ENCODE data around the gene ACVRL1.

The ACVRL1 gene

GRCh38 chr12:51944608-51945233 lies 37.4 kb downstream of the ACVRL1 start:
- DNase-seq: no peak

GRCh38 chr12:51947246-51947996 lies 40.1 kb downstream of the ACVRL1 start:
- no peak for DNase-seq

DNA sequence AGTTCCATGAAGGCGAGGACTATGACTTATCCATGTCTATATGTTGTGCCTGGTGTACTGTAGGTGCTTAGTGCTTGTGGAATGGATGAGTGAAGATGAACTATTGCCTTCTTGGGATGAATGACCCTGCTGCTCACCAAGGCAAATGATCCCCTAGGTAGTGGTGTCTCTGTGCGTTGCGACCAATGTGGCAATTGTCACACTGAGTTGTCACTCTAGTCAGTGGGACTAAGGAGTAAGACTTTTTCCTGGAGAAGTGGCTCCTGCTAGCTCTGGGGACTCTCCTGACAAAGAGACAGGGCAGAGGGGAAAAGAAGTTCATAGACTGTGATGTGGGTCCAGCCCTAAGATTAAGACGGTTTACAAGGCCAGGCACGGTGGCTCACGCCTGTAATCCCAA lies 40.8 kb downstream of the ACVRL1 start:
- no peak for DNase-seq

DNA sequence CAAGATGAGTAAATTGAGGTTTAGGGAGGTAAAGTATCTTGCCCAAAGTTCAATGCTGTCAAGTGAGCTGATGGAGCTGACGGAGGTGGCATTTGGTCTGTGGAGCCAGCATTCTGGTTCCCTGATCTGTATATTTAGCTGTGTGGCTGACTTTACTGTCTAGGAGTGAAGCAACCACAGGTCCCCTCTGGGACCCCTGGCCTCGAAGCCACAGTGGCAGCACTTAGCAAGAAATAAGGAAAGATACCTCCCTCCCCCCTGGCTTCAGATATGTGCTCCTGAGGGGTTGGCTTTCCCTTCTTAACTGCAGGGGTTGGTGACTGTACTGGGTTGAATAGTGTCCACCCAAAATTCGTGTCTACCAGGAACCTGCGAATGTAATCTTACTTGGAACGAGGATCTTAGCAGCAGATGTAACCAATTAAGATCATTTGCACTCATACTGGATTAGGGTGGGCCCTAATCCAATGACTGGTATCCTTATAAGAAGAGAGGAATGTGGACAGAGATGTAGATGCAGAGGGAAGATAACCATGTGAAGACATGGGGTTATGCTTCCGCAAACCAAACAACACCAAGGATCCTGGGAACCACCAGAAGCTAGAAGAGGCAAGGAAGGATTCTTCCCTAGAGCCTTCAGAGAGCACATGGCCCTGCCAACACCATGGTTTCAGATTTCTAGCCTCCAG lies 42.2 kb downstream of the ACVRL1 start:
- DNase-seq: no peak

DNA sequence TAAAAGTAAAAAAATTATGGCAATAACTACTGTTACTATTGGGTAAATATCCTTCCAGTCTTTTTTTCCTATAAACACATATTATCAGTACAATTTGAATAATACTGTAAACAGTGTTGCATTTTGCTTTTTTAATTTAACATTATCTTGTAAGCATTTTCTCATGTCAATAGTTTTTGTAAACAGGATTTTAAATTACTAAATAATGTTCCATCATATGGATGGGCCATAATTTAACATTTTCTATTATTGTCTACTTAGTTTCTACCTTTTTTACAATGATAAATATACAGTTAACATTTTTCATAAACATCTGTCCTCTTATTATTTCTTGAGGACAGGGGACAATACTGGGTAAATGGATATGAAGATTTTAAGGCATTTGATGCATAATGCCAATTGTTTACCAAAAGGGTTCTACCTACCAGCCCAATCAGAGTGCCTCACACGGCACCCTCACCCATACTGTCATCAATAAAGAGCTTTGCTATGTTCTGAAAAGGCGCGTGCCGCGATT lies 43.4 kb downstream of the ACVRL1 start:
- DNase-seq: no peak

DNA sequence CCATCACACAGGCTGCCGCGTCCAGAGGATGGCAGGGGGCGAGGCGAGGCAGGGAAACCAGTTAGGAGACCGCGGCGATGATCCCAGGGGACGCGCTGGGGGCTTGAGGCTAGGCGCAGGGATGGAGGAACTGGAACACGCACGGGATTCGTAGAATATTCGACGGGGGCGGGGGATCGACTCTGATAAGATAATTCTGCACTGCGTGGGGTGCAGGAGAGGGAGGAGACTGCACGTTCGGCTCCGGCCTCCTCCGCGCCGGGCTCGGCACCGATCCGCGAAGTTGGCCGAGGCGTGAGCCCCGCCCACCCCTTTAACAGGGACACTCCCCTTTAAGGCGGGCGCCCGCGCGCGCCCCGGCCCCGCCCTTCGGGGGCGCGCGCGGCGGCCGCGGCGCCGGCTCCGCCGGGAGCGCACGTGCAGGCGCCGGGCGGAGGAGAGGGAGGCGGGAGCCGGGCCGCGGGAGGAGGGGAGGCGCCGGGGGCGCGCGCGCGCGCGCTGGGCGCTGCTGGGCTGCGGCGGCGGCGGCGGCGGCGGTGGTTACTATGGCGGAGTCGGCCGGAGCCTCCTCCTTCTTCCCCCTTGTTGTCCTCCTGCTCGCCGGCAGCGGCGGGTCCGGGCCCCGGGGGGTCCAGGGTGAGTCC lies 44.0 kb downstream of the ACVRL1 start, which contains the start of gene ACVR1B:
ACVR1B (plus strand) TSS at position 501 of the 644 bp plus-strand sequence; CDS start at position 546, 45 bp downstream.
- peak; percentile 87 for DNase-seq

DNA sequence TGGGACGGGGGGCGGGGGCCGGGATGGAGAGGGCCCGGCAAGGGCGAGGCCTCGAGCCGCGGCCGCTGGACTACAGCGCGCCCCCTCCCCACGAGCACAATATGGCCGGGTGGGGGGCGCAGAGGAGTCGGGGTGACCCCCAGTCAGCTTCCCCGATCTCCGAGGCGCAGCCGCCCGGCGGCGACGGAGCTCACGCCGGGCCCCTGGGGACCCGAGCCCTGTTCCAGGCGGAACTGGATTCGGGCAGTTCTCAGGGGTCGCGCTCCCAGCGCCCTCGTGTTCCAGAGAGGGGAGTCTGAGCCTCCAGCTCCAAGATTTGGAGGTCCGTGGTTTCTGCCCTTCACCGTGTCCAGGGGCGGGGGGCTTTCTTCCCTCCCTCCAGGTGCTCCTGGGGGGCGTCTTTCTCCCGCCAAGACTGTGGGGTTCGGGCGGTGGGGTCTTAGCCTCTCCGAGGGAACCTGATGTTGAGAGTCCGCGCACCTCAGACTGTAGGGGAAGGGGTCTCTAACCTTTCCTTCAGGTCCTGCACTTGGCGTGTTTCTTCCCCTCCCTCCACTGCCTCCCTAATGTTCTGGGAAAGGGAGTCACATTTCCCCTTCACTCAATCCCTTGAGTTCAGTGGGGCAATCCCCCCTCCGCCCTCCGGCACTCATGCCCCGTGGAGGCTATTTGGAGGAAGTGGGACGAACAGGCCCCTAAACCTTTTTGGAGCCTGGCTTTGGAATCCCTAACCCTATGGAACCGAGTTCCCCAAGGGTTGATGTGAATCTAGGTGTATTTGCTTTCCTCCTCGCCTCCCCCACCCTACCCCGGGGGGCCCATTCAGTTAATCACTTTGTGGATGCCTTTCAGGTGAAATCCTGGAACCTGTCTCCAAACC lies 44.8 kb downstream of the ACVRL1 start:
- no peak for DNase-seq

- DNase-seq: no peak
Measured at GRCh38 chr12:51953089-51953488, 45.8 kb downstream of the ACVRL1 start.

DNA sequence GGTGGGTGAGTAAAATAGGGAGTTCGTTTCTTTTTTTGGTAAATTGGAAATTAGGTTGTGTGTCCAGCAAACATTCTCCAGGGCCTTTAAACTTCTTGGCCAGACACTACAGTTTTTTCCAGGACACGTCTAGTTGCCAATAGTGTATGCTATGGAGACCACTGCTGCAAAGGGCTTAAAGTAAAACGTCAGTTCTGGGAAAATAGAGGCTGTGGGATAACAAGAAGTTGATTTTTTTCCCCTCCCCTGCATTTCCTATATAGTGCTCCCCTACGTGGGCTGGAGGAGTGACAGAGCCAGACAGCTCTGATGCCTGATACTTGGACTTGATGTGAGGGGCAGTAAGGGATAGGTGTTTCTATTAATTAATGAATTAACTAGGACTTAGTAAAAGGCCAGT lies 46.6 kb downstream of the ACVRL1 start:
- DNase-seq: no peak

- DNase-seq: no peak
Measured at GRCh38 chr12:51954561-51955361, 47.5 kb downstream of the ACVRL1 start.

DNA sequence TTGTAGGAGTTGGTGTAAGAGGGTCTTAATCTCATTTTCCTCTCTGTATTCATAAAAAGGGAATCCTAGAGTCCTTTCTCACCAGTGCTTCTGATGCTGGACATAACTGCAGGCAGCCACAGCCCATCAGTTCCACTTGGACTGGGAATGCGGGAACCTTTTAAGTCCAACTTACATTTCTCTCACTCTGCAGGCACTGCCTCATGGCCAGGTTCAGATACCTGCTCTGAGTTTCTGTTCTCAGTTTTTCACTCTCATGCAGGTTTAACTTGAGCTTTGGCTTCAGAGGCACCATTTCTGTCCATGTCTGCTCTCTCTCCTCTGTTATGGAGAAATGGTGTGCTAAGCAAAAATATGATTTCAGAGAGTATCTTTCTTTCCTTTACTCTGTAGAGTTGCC lies 48.4 kb downstream of the ACVRL1 start:
- DNase-seq: no peak

DNA sequence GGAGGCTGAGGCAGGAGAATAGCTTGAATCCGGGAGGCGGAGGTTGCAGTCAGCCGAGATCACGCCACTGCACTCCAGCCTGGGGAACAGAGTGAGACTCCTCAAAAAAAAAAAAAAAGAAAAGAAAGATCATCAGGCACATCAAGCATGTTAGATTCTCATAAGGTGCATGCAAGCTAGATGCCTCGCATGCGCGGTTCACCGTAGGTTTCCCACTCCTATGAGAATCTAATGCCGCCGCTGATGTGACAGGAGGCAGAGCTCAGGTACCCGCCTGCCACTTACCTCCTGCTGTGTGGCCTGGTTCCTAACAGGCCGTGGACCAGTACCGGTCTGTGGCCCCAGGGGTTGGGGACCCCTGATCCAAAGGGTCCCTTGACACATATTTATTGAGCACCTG lies 51.2 kb downstream of the ACVRL1 start:
- DNase-seq: no peak

GRCh38 chr12:51959211-51959610 lies 51.9 kb downstream of the ACVRL1 start:
- no peak for DNase-seq

- no peak for DNase-seq
Measured at GRCh38 chr12:51959921-51960320, 52.6 kb downstream of the ACVRL1 start.

DNA sequence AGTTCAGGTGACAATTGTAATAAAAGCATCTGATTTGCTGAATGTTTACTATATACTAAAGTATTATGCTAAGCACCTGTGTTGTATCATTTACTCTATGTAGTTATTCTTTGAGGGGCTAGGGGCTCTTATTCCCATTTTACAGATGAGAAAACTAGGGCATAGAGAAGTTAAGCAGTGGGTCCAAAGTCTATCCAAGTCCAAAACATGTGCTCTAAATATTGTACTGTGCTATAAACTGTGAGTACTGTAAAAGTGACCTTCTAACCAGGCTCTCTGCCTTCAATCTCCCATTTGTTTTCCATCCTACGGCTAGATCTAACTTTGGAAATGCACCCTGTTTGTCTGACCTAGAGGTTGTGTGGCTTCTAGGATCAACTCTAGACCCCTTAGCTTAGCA lies 53.2 kb downstream of the ACVRL1 start:
- no peak for DNase-seq

GRCh38 chr12:51960890-51961289 lies 53.6 kb downstream of the ACVRL1 start:
- no peak for DNase-seq

- DNase-seq: no peak
Measured at GRCh38 chr12:51961834-51962233, 54.5 kb downstream of the ACVRL1 start.

- DNase-seq: no peak
Measured at GRCh38 chr12:51962737-51963136, 55.4 kb downstream of the ACVRL1 start.

DNA sequence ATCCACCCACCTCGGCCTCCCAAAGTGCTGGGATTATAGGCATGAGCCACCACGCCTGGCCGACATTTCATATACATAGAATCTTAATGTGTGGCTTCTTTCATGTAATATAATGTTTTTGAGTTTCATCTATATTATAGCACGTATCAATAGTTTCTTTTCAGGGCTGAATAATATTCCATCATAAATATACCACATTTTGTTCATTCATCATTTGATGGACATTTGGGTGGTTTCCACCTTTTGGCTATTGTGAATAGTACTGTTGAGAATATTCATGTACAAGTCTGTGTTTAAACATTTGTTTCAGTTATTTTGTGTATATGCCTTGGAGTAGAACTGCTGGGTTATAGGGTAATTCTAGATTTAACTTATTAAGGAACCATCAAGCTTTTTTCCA lies 56.2 kb downstream of the ACVRL1 start:
- DNase-seq: no peak

DNA sequence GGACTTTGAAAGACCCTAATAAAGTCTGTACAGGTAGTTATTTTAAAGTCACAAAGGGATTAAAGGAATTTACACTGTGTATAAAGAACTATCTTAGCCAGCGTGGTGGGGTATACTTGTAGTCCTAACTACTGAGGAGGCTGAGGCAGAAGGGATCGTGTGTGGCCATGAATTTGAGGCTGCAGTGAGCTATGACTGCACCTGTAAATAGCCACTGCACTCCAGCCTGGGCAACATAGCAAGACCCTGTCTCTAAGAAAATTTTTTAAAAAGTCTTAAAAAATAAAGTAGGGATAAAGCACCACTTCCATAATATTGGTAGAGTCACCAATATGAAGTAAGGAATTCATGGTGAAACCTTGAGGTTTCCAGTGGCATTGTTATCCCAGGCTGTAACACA lies 62.3 kb downstream of the ACVRL1 start:
- DNase-seq: no peak

- DNase-seq: no peak
Measured at GRCh38 chr12:51970904-51971646, 63.8 kb downstream of the ACVRL1 start.

Measured in activated CD4-positive, alpha-beta T cell treated with anti-CD3 and anti-CD28 coated beads for 1 hour (primary cell).